Measurements from ENCODE around the gene TOX3. TPM values are rescaled to one million over a fixed set of nuclear protein-coding genes. Genes with fewer than 3 reads are reported as not detected.

TOX3 gene
- total and polyA plus RNA-seq, 2 of the 13 experiments (the other 11 are each of a cell fraction or from before 2014, with no cell fraction given) = 14.5 to 98.6 TPM

- TF ChIP-seq ZFP36 (IDR thresholded peaks at IDR 0.05; ENCODE audit: borderline replicate concordance, low read depth, low read length, partially characterized antibody) (no peak), KAT7 (CRISPR knock-in tag; IDR thresholded peaks at IDR 0.05; ENCODE audit: borderline replicate concordance) (no peak), ZMYM3 (CRISPR knock-in tag; IDR thresholded peaks at IDR 0.05) (0 out of 2 replicates have a peak, but pooled peaks have one; percentile 16), RBM22 (optimal IDR thresholded peaks at IDR 0.05; ENCODE audit: low read length) (peak; percentile 57)
Observed at GRCh38 chr16:52471650-52472370, 75.1 kb downstream of the TOX3 start (continued).

GRCh38 chr16:52470585-52470984 is 76.4 kb downstream of the TOX3 start:
- POLR2A ChIA-PET = no interaction called here
- no peak overlapping the region for H3K9ac ChIP-seq (ENCODE audit: insufficient read depth, low read depth, low read length)
- CTCF ChIA-PET (ENCODE audit: low intra/inter-chr PET ratio, low total read pairs) = no interaction called here
- H3K4me2 ChIP-seq (ENCODE audit: low read depth, low read length) = no peak overlapping the region
- TF ChIP-seq ZNF264 (CRISPR knock-in tag; IDR thresholded peaks at IDR 0.05) (no peak), CTCF (CRISPR knock-in tag; IDR thresholded peaks at IDR 0.05) (peak; percentile 14; the same call in 1 of the 2 replicates), STAG1 (CRISPR knock-in tag; IDR thresholded peaks at IDR 0.05) (peak; percentile 7; the same call in 1 of the 2 replicates), RBM22 (optimal IDR thresholded peaks at IDR 0.05; ENCODE audit: low read length) (peak; percentile 77)
- FAIRE-seq (no peak), ATAC-seq (no peak), DNase-seq (ENCODE audit: low spot score) (no peak)
- intact Hi-C loops (cut with micrococcal nuclease; ENCODE audit: unreplicated experiment) = no loop called here
- no peak overlapping the region for H2AFZ ChIP-seq (ENCODE audit: low read length)
- H3K36me3 ChIP-seq (replicated peaks in 1 of 2; ENCODE audit: control insufficient read depth in 1 of 2, insufficient read depth in 2 of 2, low read length in 2 of 2) = peaks cover 4 to 25% of the 10 kb centered on the region in 2 experiments; a peak in 3 of 5 replicates
- in situ Hi-C loops (cut with HindIII; ENCODE audit: extremely low pct_ligation_motif_present, low pct_unique_long_range_greater_than_20kb) = no loop called here
- H3K9me3 ChIP-seq (ENCODE audit: low read length) = no peaks in the 10 kb centered on the region
- H3K27ac ChIP-seq (ENCODE audit: extremely low read length, insufficient read depth, low read length) = no peak overlapping the region
- no peaks in the 10 kb centered on the region for H3K27me3 ChIP-seq (ENCODE audit: control insufficient read depth in 1 of 2, insufficient read depth in 2 of 2, low read length in 2 of 2)
- H3K4me3 ChIP-seq (replicated peaks in 1 of 3; ENCODE audit: insufficient read depth in 1 of 3, low read depth in 2 of 3, low read length in 3 of 3) = no peak overlapping the region
- peaks cover 60% of the 10 kb centered on the region for H3K79me2 ChIP-seq (ENCODE audit: insufficient read depth, low read length)
- H3K4me1 ChIP-seq (ENCODE audit: insufficient read depth, low read length) = 0 out of 2 replicates have a peak, but pooled peaks cover 6% of the 10 kb centered on the region
- 99% methylated on average over 6 of the region's 6 CpGs for WGBS (ENCODE audit: low lambda C conversion rate)
- peaks cover 5% of the 10 kb centered on the region; the same call in 1 of the 2 replicates for H4K20me1 ChIP-seq (ENCODE audit: insufficient read depth, low read length)
- no TSS peak for BruUV-seq (replicated peaks)
